Gastrocnemius medialis (tissue), 4 donors: Measurements from ENCODE around the gene IGSF6. TPM values are rescaled to one million over a fixed set of nuclear protein-coding genes. Genes with fewer than 3 reads are reported as not detected.

Experiments
- ATAC-seq, 2 donors: fragments of 150-250 bp; one replicate each; pipeline ENCODE4 v1.9.1; 2016
- DNase-seq, 2 donors: peaks; one replicate each; pipeline ENCODE4 v3.0.0-alpha.2; 2019
- H3K27ac ChIP-seq, 4 donors: fragments of 200-600 bp; sonication (generic); 1 replicate in 1 of 4; 2 replicates in 3 of 4; pipeline ENCODE4 v1.5.1; 2016 to 2018; ENCODE audit warnings: mild to moderate bottlenecking in 2 of 4, moderate library complexity in 1 of 4
- H3K27me3 ChIP-seq, 3 donors: fragments of 200-600 bp; sonication (generic) in 2 of 3; 1 replicate in 1 of 3; 2 replicates in 2 of 3; pipeline versions ENCODE4 v1.5.1 to v1.6.0; 2016 to 2019; ENCODE audit warnings: mild to moderate bottlenecking in 1 of 3, moderate library complexity in 1 of 3
- H3K36me3 ChIP-seq, 2 donors: fragments of 200-600 bp; sonication (generic) in 1 of 2; one replicate each; pipeline ENCODE4 v1.5.1; 2017 to 2018
- H3K4me1 ChIP-seq, 2 donors: fragments of 200-600 bp; sonication (generic) in 1 of 2; one replicate each; pipeline ENCODE4 v1.5.1; 2016 to 2017; ENCODE audit warnings: mild to moderate bottlenecking in 2 of 2
- H3K4me3 ChIP-seq, 4 donors: fragments of 200-600 bp; sonication (generic) in 3 of 4; 1 replicate in 1 of 4; 2 replicates in 3 of 4; pipeline ENCODE4 v1.5.1; 2016 to 2019; ENCODE audit warnings: mild to moderate bottlenecking in 2 of 4
- H3K9me3 ChIP-seq, 3 donors: fragments of 200-600 bp; sonication (generic) in 2 of 3; 1 replicate in 1 of 3; 2 replicates in 2 of 3; pipeline ENCODE4 v1.5.1; 2016 to 2019
- POLR2A ChIP-seq, 2 donors: fragments of 450-650 bp; IDR thresholded peaks; one replicate each; pipeline ENCODE4 v1.6.1; 2017; ENCODE audit warnings: antibody characterized with exemption in 2 of 2, mild to moderate bottlenecking in 2 of 2, moderate library complexity in 2 of 2
- in situ Hi-C, 4 donors: fragments of 200-750 bp; cut with MboI; loops; one replicate each; pipeline versions ENCODE4 v1.15.0 to v1.8.0; 2017; ENCODE audit warnings: low sequenced_read_pairs in 4 of 4
- intact Hi-C: fragments of 100-400 bp; cut with DNase I; formaldehyde crosslinking; loops from one replicate; pipeline ENCODE4 v1.15.1; 2023; ENCODE audit warnings: low total_unique reads
- total RNA-seq, 4 donors: library from RNA; depleted of rRNA; stranded (reverse); fragments of >200 nt; gene quantifications; one replicate each; pipeline versions ENCODE4 v1.1.0 to v1.2.3, GENCODE V29; 2016
- TF ChIP-seq, protein P1 (sequence below), 5 experiments: fragments of 450-650 bp in 3 of 5; fragments of 200-600 bp in 2 of 5; sonication (generic) in 2 of 5; IDR thresholded peaks in 4 of 5; conservative IDR thresholded peaks in 1 of 5; 1 replicate in 4 of 5; 2 replicates in 1 of 5; pipeline ENCODE4 v1.5.1; 2016 to 2019; ENCODE audit warnings: antibody characterized with exemption in 5 of 5, mild to moderate bottlenecking in 3 of 5, moderate library complexity in 3 of 5

Gene IGSF6
- total RNA-seq, 4 donors from 2014 or later, result 0.10 to 0.60 (median 0.39) TPM

GRCh38 chr16:21664801-21665492 is 12.5 kb upstream of the IGSF6 start:
- ATAC-seq, result no peak
- TF ChIP-seq, protein P1, sequence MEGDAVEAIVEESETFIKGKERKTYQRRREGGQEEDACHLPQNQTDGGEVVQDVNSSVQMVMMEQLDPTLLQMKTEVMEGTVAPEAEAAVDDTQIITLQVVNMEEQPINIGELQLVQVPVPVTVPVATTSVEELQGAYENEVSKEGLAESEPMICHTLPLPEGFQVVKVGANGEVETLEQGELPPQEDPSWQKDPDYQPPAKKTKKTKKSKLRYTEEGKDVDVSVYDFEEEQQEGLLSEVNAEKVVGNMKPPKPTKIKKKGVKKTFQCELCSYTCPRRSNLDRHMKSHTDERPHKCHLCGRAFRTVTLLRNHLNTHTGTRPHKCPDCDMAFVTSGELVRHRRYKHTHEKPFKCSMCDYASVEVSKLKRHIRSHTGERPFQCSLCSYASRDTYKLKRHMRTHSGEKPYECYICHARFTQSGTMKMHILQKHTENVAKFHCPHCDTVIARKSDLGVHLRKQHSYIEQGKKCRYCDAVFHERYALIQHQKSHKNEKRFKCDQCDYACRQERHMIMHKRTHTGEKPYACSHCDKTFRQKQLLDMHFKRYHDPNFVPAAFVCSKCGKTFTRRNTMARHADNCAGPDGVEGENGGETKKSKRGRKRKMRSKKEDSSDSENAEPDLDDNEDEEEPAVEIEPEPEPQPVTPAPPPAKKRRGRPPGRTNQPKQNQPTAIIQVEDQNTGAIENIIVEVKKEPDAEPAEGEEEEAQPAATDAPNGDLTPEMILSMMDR (IDR thresholded peaks at IDR 0.05 in 4 of 5, conservative IDR thresholded peaks at IDR 0.05 in 1 of 5), result no peak
- TF ChIP-seq POLR2A (IDR thresholded peaks at IDR 0.05), result no peak
- peaks cover 6 to 21% (median 21%) of the 10 kb centered on the region in 3 donors for H3K27me3 ChIP-seq
- no peaks in the 10 kb centered on the region for H3K36me3 ChIP-seq
- intact Hi-C loops (no loop called here), in situ Hi-C loops (no loop called here)
- DNase-seq, result no peak
- H3K4me3 ChIP-seq, result no peak overlapping the region
- no peak overlapping the region for H3K27ac ChIP-seq
- H3K9me3 ChIP-seq, result no peaks in the 10 kb centered on the region
- peaks cover 0 to 3% of the 10 kb centered on the region in 2 donors for H3K4me1 ChIP-seq

DNA sequence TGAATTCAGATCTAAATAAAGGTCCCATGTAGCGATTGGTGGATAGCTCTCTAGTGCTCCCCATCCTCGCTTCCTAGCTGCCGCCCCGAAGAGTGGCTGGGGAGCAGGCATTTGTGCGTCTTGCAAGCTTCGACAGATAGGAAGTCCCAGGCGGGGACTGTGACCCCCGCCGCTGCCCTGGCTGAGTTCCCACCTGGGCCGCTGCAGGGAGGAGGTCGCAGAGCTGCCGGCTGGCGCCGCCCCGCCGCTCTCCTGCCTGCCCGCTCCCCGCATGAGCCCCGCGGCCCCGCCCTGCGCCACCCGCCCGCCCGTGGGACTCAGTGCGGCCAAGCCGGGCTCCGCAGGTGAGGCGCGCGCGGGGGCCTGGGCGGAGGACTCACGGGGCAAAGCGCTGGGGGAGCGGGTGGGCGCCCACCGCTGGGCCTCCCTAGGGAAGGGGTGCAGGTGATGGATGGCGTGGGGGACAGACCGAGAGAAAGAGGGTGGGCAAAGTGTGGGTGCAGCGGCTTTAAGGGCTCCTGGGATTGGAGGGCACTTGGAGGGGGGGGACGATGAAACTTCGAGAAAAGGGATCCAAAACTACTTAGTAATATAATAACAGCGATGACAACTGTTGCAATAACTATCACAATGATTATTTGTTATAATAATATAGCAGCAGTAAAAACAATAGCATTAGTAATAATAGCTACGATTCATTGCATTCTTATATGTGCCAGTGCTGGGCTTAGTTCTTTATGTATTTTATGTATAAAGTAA is 11.7 kb upstream of the IGSF6 start, which contains the start of gene OTOA:
Gene OTOA, plus strand, starts transcription at position 80 of the 759 bp plus-strand sequence. CDS start 14,547 bp downstream, outside the sequence.
- Histone ChIP-seq H3K36me3 (no peaks in the 10 kb centered on the region), H3K27ac (no peak within 1 kb of the TSS), H3K9me3 (no peaks in the 10 kb centered on the region), H3K27me3 (peaks cover 6 to 21% (median 21%) of the 10 kb centered on the region in 3 donors), H3K4me1 (peaks cover 0 to 3% of the 10 kb centered on the region in 2 donors), H3K4me3 (peak within 1 kb of the TSS in 2 of 4 donors; percentile 33 to 38)
- TF ChIP-seq POLR2A (IDR thresholded peaks at IDR 0.05), result no peak
- TF ChIP-seq, protein P1 (IDR thresholded peaks at IDR 0.05 in 4 of 5, conservative IDR thresholded peaks at IDR 0.05 in 1 of 5), result no peak
- intact Hi-C loops, result no loop called here
- in situ Hi-C loops, result no loop called here
- DNase-seq (no peak), ATAC-seq (no peak)

DNA sequence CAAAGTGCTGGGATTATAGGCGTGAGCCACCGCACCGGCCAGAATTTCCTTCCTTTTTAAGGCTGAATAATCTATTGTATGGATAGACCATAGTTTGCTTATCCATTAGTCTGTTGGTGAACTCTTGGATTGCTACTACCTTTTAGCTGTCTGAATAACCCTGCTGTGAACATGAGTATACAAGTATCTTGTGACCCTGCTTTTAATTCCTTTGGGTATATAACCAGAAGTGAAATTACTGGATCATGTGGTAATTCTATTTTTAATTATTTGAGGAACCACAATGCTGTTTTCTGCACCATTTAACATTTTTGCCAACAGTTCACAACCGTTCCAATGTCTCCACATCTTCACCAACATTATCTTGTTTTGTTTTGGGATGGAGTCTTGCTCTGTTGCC is 6.7 kb upstream of the IGSF6 start:
- intact Hi-C loops (no loop called here), in situ Hi-C loops (loop anchor here in 1 of 4 donors (5.0 kb wide), 1 partner anchor 48 kb away; no protein-coding TSS in a partner anchor)
- H3K27ac ChIP-seq, result no peak overlapping the region
- H3K27me3 ChIP-seq, result peaks cover 2 to 5% (median 2%) of the 10 kb centered on the region in 3 donors
- peaks cover 6 to 7% of the 10 kb centered on the region in 2 donors for H3K4me1 ChIP-seq
- no peak overlapping the region for H3K4me3 ChIP-seq
- DNase-seq (no peak), ATAC-seq (no peak)
- no peaks in the 10 kb centered on the region for H3K9me3 ChIP-seq
- no peaks in the 10 kb centered on the region for H3K36me3 ChIP-seq
- TF ChIP-seq, protein P1 (IDR thresholded peaks at IDR 0.05 in 4 of 5, conservative IDR thresholded peaks at IDR 0.05 in 1 of 5), result no peak
- no peak for TF ChIP-seq POLR2A (IDR thresholded peaks at IDR 0.05)

DNA sequence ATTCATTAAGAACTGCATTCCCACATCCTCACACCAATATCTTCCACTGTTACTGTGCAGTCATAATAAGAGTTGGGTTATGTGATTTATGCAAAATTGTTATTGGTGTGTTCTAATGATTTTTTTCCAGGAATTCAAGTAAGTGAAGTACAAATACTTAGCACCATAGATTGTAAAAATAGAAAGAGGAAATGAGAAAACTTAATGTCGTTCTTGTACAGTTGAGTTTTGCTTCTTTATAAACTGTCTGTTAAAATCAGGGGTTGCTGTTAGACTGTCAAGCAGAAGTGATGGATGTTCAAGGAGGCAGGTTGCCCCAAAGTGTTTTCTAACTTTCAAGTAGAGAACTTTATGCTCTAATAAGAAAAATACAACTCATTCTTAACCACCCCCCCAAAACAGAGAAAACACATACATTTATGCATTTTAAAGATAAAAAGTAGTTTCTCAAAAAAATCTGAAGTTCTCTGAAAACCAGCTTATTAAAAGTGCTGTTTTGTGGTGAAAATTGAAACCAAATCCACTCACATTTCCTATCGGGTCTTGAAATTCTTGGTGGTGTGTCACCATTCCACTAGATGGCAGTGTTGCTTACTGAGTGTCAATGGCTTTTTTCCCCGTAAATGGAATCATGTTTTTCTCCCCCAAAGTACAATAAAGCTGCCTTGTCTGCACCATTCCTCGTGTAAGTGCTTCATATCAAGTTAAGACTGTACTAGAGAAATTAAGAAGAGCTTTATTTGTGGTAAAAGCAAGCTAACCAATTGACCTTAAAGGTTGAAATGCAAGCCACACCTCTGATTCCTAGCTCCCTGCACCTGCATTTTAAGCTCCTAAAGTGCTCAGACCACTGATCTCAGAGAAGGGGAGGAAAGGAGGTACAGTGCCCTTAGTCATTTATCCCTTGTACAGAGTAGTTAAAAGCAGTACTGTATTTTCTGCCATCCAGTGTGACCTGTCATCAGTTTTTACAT is 4.7 kb upstream of the IGSF6 start:
- in situ Hi-C loops, result loop anchor here in 1 of 4 donors (5.0 kb wide), 1 partner anchor 50 kb away; no protein-coding TSS in a partner anchor
- TF ChIP-seq POLR2A (IDR thresholded peaks at IDR 0.05), result no peak
- TF ChIP-seq, protein P1 (IDR thresholded peaks at IDR 0.05 in 4 of 5, conservative IDR thresholded peaks at IDR 0.05 in 1 of 5), result peak; percentile 19 to 83 (median 55)

More for the DNA sequence above, 4.7 kb upstream of the IGSF6 start:
- Histone ChIP-seq H3K36me3 (no peaks in the 10 kb centered on the region), H3K4me1 (peaks cover 6 to 7% of the 10 kb centered on the region in 2 donors), H3K27ac (no peak overlapping the region), H3K4me3 (no peak overlapping the region), H3K9me3 (no peaks in the 10 kb centered on the region), H3K27me3 (no peaks in the 10 kb centered on the region)
- ATAC-seq, result no peak
- no peak for DNase-seq
- intact Hi-C loops, result loop anchor here (2.0 kb wide), 1 partner anchor 52 kb away; no protein-coding TSS in a partner anchor
